PFSK-1 (cell line): ENCODE measurements around the gene FNDC10.

ENCODE experiments used
- FOXP2 ChIP-seq: optimal IDR thresholded peaks from 2 replicates; pipeline ENCODE3; 2011; ENCODE audit warnings: borderline replicate concordance, control low read depth, inconsistent platforms; ENCODE audit not compliant: insufficient read depth; ENCODE audit errors: extremely low read length, extremely low read depth
- POLR2AphosphoS5 ChIP-seq: IDR thresholded peaks from 2 replicates; pipeline ENCODE4 v1.6.1; 2012; ENCODE audit warnings: low read depth, mild to moderate bottlenecking, control low read depth, low read length, moderate library complexity
- SIN3A ChIP-seq: IDR thresholded peaks from 2 replicates; pipeline ENCODE4 v1.6.1; 2012; ENCODE audit warnings: mild to moderate bottlenecking, low read length, moderate library complexity, borderline replicate concordance; ENCODE audit not compliant: insufficient read depth
- TAF1 ChIP-seq: IDR thresholded peaks from 2 replicates; pipeline ENCODE4 v1.6.1; 2012; ENCODE audit warnings: low read length, control low read depth, borderline replicate concordance; ENCODE audit not compliant: insufficient read depth
- TF ChIP-seq, protein P1 (sequence below), 2 experiments: IDR thresholded peaks; 2 replicates each; pipeline versions ENCODE4 v1.6.1 to v1.8.0; 2011 to 2012; ENCODE audit warnings: low read depth in 2 of 2, low read length in 2 of 2, control low read depth in 1 of 2, inconsistent platforms in 1 of 2, mild to moderate bottlenecking in 1 of 2, moderate library complexity in 1 of 2; ENCODE audit not compliant: insufficient read depth in 1 of 2

The FNDC10 gene

DNA sequence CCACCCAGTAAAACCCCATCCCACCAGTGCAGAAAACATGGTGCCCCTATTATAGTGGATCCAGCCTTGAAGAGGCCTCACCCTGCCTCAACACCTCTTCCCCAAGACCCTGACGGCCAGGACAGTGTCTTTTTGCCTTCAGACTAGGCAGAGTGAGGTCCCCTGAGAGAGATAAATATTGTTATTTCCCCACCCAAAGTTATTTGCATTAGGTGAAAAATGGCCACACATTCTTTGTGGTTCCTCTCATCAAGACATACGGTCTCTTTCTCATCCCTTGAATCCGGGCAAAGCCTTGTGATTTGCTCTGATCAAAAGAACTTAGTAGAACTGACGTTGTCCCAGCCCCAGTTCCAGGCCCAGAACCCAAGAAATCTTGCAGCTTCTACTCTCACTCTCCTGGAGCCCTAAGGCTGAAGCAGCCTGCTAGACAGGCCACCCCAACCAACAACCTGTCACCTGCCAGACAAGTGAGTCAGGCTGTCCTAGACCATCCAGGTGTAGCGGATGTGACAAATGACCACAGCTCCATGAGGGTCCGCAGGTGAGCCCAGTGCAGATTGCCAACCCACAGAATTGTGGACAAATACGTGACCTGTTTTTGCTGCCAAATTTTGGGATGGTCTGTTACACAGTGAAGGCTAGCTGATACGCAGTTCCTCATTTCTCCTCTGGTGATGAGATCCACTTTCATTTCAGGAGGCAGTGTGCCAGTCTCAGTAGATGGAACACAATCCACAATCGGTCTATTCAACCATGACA, 17.2 kb downstream of the FNDC10 start:
- no peak for TF ChIP-seq FOXP2
- no peak for TF ChIP-seq TAF1
- TF ChIP-seq, protein P1, sequence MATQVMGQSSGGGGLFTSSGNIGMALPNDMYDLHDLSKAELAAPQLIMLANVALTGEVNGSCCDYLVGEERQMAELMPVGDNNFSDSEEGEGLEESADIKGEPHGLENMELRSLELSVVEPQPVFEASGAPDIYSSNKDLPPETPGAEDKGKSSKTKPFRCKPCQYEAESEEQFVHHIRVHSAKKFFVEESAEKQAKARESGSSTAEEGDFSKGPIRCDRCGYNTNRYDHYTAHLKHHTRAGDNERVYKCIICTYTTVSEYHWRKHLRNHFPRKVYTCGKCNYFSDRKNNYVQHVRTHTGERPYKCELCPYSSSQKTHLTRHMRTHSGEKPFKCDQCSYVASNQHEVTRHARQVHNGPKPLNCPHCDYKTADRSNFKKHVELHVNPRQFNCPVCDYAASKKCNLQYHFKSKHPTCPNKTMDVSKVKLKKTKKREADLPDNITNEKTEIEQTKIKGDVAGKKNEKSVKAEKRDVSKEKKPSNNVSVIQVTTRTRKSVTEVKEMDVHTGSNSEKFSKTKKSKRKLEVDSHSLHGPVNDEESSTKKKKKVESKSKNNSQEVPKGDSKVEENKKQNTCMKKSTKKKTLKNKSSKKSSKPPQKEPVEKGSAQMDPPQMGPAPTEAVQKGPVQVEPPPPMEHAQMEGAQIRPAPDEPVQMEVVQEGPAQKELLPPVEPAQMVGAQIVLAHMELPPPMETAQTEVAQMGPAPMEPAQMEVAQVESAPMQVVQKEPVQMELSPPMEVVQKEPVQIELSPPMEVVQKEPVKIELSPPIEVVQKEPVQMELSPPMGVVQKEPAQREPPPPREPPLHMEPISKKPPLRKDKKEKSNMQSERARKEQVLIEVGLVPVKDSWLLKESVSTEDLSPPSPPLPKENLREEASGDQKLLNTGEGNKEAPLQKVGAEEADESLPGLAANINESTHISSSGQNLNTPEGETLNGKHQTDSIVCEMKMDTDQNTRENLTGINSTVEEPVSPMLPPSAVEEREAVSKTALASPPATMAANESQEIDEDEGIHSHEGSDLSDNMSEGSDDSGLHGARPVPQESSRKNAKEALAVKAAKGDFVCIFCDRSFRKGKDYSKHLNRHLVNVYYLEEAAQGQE (IDR thresholded peaks at IDR 0.05; ENCODE audit: insufficient read depth in 1 of 2, low read depth in 2 of 2, low read length in 2 of 2): no peak
- no peak for TF ChIP-seq SIN3A

DNA sequence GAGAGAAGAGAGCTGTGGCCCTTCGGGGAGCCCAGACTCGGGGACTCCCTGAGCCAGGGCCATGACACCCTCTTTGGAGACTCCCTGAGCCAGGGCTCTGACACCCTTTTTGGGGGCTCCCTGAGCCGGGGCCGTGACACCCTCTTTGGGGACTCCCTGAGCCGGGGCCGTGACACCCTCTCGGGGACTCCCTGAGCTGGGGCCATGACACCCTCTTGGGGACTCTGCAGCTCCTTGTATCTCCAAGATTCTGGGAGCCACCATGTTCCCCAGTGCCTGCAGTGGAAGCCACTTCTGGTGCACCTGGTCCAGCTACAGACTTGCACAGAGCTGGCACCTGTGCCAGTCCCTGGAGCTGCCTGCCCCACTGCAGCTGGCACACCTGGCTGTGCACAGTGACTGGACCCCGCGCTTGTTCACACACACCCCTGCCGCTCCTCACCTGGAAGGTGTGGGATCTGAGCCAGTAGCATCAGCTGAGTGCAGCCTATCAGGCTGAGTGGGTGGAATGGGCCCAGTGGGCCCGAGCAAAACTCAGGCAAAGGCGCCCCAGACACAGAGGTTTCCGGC, 21.5 kb downstream of the FNDC10 start:
- TF ChIP-seq TAF1 (no peak), FOXP2 (no peak), SIN3A (no peak), POLR2AphosphoS5 (no peak)
- TF ChIP-seq, protein P1 (IDR thresholded peaks at IDR 0.05; ENCODE audit: insufficient read depth in 1 of 2, low read depth in 2 of 2, low read length in 2 of 2): no peak

DNA sequence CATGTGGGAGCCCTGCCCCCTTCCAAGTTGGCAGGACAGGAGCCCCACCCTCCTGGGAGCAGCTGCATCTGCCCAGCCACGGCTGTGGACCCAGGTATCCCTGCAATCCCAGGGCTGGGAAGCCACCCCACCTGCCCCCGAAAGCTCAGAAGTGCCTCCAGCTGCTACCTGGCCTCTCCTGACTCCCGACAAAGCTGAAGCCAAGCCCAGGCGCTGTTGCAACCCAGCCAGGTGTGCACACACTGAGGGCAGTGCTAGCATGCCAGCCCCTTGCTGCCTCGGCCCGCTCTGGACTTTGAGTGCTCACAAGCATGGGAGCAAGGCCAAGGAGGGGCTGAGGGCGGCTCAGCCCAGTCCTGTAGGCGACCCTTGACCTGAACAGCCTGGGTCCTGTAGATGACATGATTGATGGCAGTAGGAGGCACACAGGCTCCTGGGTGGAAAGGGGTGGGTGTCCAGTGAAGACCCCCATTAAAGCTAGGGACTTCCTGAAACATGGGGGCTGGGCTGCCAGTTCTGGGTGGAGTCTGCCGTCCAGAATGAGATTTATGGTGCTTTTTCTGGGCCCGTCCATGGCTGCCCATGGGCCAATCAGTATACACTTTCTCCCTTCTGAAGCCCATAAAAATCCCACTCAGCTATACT, 22.4 kb downstream of the FNDC10 start:
- TF ChIP-seq POLR2AphosphoS5 (no peak), FOXP2 (no peak), TAF1 (no peak), SIN3A (no peak)
- TF ChIP-seq, protein P1 (IDR thresholded peaks at IDR 0.05; ENCODE audit: insufficient read depth in 1 of 2, low read depth in 2 of 2, low read length in 2 of 2): no peak

DNA sequence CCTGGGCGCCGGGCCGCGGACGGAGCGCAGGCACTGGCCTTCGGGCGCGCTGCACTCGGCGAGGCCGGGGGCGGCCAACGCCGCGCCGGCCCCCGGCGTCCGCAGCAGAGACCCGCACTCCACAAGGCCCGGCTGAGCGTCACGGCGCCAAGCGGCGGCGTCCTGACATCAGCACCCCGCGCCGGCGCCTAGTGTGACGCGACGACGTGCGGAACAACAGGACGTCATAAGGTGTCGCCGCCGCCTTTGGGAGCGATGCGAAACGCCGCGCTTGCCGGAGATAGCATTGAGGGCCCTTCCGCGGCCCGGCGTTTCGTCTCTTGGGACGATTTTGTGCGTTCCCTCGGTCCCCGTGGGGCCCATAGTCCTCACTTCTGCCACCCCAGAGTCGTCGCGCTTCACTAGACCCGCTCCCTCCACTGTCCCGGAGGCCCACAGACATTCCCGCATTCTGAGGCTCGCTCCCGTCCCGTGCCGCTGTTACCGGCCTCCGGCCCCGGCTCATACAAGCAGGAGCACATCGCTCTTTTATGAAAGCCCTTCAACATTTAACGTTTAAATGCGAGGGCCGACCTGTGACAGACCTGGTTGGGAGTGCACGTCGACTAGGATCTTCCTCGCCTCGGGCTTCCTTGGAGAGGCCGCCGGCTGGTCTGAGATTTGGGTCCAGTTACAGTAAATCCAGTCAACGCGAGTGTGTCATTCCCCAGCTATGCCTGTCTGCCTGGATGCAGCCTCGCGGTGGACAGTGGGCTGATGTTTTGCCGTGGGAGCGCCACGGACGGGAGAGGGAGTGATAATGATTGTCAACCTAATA, 25.0 kb downstream of the FNDC10 start, which contains the start of gene SSU72:
Gene SSU72 (minus strand): TSS at position 143 of the 817 bp plus-strand sequence. CDS start 306 bp downstream, outside the sequence.
- TF ChIP-seq, protein P1 (IDR thresholded peaks at IDR 0.05; ENCODE audit: insufficient read depth in 1 of 2, low read depth in 2 of 2, low read length in 2 of 2): no peak
- TF ChIP-seq FOXP2: peak; percentile 92
- TF ChIP-seq TAF1: peak; percentile 76; the same call in 1 of the 2 replicates
- peak; percentile 68; the same call in 1 of the 2 replicates for TF ChIP-seq SIN3A
- TF ChIP-seq POLR2AphosphoS5: peak; percentile 88
